Measurements from ENCODE around the gene ANKMY1.

Gene ANKMY1

DNA sequence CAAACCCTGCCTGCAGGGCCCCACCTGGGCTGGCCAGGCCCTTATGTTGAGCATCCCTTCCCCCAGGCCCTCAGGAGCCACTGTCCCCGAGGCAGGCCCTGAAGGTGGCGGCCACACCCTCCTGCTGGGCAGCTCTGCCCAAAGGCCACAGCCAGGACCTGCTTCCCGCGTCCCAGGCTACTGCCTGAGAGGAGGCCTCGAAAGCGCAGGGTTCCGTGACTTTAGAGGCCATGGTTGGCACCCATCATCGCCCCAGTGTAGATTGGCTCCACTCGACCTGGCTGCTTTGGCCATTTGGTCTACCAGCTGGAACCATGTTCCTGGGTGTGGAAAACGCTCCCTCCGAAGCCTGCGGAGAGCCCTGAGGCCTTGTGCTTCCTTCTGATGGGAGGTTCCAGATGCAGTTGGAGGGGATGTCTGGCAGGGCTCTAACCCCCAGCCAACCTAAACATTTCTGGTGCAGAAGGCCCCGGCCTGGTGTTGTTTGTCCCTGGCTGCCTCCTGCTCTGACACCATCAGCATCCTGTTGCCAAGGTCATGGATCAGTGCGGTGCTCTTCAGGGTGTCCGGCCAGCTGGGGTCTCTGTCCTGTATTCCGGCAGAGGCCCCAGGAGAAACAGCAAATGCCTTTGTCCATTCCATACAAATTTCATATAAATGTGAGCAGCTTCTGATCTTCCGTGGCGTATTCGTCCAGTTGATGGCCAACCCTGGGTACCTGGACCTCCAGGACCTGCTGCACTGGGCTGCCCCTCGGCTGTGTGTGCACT, 43.5 kb upstream of the ANKMY1 start:
- Histone ChIP-seq H3K9me3 (ENCODE audit: control insufficient read depth, insufficient read depth, low read depth, low read length) (no peaks in the 10 kb centered on the region), H3K4me3 (ENCODE audit: low read depth, low read length) (no peak overlapping the region), H3K36me3 (ENCODE audit: control insufficient read depth in 2 of 2, insufficient read depth in 1 of 2, low read length in 2 of 2) (peaks cover 0 to 44% of the 10 kb centered on the region in 2 experiments; a peak in 2 of 3 replicates), H3K27ac (ENCODE audit: extremely low read depth, low read depth, low read length) (no peak overlapping the region), H3K4me1 (ENCODE audit: control insufficient read depth, insufficient read depth, low read length) (no peaks in the 10 kb centered on the region; the same call in 1 of the 2 replicates)
- TF ChIP-seq, protein P1, sequence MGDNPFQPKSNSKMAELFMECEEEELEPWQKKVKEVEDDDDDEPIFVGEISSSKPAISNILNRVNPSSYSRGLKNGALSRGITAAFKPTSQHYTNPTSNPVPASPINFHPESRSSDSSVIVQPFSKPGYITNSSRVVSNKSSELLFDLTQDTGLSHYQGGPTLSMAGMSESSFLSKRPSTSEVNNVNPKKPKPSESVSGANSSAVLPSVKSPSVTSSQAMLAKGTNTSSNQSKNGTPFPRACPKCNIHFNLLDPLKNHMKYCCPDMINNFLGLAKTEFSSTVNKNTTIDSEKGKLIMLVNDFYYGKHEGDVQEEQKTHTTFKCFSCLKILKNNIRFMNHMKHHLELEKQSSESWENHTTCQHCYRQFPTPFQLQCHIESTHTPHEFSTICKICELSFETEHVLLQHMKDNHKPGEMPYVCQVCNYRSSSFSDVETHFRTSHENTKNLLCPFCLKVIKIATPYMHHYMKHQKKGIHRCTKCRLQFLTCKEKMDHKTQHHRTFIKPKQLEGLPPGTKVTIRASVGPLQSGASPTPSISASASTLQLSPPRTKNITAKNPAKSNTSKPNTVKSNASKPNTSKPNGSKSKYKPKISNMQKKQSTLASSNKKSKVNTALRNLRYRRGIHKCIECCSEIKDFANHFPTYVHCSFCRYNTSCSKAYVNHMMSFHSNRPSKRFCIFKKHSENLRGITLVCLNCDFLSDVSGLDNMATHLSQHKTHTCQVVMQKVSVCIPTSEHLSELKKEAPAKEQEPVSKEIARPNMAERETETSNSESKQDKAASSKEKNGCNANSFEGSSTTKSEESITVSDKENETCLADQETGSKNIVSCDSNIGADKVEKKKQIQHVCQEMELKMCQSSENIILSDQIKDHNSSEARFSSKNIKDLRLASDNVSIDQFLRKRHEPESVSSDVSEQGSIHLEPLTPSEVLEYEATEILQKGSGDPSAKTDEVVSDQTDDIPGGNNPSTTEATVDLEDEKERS (tag by site-specific recombination; IDR thresholded peaks at IDR 0.05) = no peak
- ChIA-PET POLR2A (interaction anchor here (4.5 kb wide), 1 partner anchor 14 kb away, joined by 14 read pairs; the partner anchor contains the start of gene CAPN10), CTCF (no interaction called here)

DNA sequence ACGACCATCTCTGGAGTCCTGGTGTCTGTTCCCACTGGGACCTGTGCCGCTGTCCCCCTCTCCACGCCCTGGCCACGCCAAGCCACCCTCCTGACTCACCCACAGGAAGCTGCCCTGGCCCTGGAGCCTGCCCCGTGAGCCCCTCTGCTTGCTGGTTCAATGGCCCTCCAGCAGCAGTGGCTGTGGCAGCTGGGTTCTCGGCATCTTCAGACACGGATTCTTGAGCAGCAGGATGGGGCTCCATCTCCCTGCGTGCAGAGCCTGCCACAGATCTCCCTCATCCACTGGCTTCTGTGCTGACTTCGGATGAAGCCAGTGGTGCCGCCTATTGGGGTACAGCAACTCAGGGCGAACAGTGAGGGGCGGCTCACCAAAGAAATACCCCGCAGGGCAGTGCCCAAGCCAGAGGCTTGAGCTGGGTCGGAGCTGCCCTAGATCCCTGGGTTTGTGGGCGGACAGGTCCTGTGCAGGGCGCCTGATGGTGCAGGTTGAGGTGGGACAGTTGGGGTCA, 42.7 kb upstream of the ANKMY1 start:
- ChIA-PET POLR2A (interaction anchor here (4.5 kb wide), 1 partner anchor 13 kb away, joined by 14 read pairs; the partner anchor contains the start of gene CAPN10), CTCF (interaction anchor here (0.5 kb wide), 1 partner anchor 20 kb away, joined by 3 read pairs; no protein-coding TSS in a partner anchor)

DNA sequence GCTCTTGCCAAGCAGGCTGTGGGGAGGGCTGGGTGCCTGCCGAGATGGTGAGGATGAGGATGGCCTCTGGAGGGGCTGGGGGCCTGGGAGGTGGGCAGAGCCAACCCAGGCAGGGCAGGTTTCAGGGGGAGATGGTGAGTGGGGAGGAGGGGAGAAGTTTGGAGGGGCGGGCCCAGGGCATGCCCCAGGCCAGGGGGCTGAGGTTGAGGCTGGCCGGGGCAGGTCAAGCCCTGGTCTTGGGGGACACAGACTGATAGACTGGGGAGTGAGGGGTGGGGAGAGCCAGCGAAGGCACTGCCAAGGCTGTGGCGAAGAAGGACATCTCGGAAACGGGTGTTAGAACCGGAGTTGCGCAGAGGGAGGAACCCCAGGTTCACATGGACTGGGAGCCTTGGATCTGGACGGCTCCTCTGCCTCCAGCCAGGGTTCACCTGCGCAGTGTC, 41.4 kb upstream of the ANKMY1 start:
- peaks cover 0 to 59% of the 10 kb centered on the region in 2 experiments; a peak in 2 of 3 replicates for H3K36me3 ChIP-seq (ENCODE audit: control insufficient read depth in 2 of 2, insufficient read depth in 1 of 2, low read length in 2 of 2)
- H3K9me3 ChIP-seq (ENCODE audit: control insufficient read depth, insufficient read depth, low read depth, low read length) = no peaks in the 10 kb centered on the region
- H3K27ac ChIP-seq (ENCODE audit: extremely low read depth, low read depth, low read length) = no peak overlapping the region
- no peak overlapping the region for H3K4me3 ChIP-seq (ENCODE audit: low read depth, low read length)
- no peaks in the 10 kb centered on the region for H3K4me1 ChIP-seq (ENCODE audit: control insufficient read depth, insufficient read depth, low read length)
- ChIA-PET CTCF (no interaction called here), POLR2A (interaction anchor here (4.5 kb wide), 1 partner anchor 12 kb away, joined by 14 read pairs; the partner anchor contains the start of gene CAPN10)
- TF ChIP-seq, protein P2, sequence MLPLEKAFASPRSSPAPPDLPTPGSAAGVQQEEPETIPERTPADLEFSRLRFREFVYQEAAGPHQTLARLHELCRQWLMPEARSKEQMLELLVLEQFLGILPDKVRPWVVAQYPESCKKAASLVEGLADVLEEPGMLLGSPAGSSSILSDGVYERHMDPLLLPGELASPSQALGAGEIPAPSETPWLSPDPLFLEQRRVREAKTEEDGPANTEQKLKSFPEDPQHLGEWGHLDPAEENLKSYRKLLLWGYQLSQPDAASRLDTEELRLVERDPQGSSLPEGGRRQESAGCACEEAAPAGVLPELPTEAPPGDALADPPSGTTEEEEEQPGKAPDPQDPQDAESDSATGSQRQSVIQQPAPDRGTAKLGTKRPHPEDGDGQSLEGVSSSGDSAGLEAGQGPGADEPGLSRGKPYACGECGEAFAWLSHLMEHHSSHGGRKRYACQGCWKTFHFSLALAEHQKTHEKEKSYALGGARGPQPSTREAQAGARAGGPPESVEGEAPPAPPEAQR (tag by site-specific recombination; IDR thresholded peaks at IDR 0.05) = no peak
- TF ChIP-seq, protein P3, sequence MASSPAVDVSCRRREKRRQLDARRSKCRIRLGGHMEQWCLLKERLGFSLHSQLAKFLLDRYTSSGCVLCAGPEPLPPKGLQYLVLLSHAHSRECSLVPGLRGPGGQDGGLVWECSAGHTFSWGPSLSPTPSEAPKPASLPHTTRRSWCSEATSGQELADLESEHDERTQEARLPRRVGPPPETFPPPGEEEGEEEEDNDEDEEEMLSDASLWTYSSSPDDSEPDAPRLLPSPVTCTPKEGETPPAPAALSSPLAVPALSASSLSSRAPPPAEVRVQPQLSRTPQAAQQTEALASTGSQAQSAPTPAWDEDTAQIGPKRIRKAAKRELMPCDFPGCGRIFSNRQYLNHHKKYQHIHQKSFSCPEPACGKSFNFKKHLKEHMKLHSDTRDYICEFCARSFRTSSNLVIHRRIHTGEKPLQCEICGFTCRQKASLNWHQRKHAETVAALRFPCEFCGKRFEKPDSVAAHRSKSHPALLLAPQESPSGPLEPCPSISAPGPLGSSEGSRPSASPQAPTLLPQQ (tag by site-specific recombination; IDR thresholded peaks at IDR 0.05) = no peak
- no peak for TF ChIP-seq ZNF350 (tag by site-specific recombination; IDR thresholded peaks at IDR 0.05)
- no peak for TF ChIP-seq ZNF133 (tag by site-specific recombination; IDR thresholded peaks at IDR 0.05)
- no peak for TF ChIP-seq ZNF426 (tag by site-specific recombination; IDR thresholded peaks at IDR 0.05)
- no peak for TF ChIP-seq ZNF548 (tag by site-specific recombination; IDR thresholded peaks at IDR 0.05)
- no peak for TF ChIP-seq KLF8 (tag by site-specific recombination; IDR thresholded peaks at IDR 0.05)

More for the DNA sequence above, 42.7 kb upstream of the ANKMY1 start:
- TF ChIP-seq ZNF157 (tag by site-specific recombination; IDR thresholded peaks at IDR 0.05) = no peak
- no peak for TF ChIP-seq ZNF174 (tag by site-specific recombination; IDR thresholded peaks at IDR 0.05)
- TF ChIP-seq, protein P4, sequence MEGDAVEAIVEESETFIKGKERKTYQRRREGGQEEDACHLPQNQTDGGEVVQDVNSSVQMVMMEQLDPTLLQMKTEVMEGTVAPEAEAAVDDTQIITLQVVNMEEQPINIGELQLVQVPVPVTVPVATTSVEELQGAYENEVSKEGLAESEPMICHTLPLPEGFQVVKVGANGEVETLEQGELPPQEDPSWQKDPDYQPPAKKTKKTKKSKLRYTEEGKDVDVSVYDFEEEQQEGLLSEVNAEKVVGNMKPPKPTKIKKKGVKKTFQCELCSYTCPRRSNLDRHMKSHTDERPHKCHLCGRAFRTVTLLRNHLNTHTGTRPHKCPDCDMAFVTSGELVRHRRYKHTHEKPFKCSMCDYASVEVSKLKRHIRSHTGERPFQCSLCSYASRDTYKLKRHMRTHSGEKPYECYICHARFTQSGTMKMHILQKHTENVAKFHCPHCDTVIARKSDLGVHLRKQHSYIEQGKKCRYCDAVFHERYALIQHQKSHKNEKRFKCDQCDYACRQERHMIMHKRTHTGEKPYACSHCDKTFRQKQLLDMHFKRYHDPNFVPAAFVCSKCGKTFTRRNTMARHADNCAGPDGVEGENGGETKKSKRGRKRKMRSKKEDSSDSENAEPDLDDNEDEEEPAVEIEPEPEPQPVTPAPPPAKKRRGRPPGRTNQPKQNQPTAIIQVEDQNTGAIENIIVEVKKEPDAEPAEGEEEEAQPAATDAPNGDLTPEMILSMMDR (tag by site-specific recombination; IDR thresholded peaks at IDR 0.05) = no peak
- TF ChIP-seq ZNF140 (tag by site-specific recombination; IDR thresholded peaks at IDR 0.05) = no peak
- no peaks in the 10 kb centered on the region for H3K9me3 ChIP-seq (ENCODE audit: control insufficient read depth, insufficient read depth, low read depth, low read length)
- no peak overlapping the region for H3K4me3 ChIP-seq (ENCODE audit: low read depth, low read length)
- H3K36me3 ChIP-seq (ENCODE audit: control insufficient read depth in 2 of 2, insufficient read depth in 1 of 2, low read length in 2 of 2) = peaks cover 0 to 51% of the 10 kb centered on the region in 2 experiments; a peak in 2 of 3 replicates
- no peaks in the 10 kb centered on the region; the same call in 1 of the 2 replicates for H3K4me1 ChIP-seq (ENCODE audit: control insufficient read depth, insufficient read depth, low read length)
- H3K27ac ChIP-seq (ENCODE audit: extremely low read depth, low read depth, low read length) = no peak overlapping the region

Measured in HEK293 (cell line).